ENCODE measurements around the gene FRMPD2. TPM values are rescaled to one million over a fixed set of nuclear protein-coding genes. Genes with fewer than 3 reads are reported as not detected.
"Not testable (repeated sequence)": the region's sequence is repeated elsewhere in the genome, so short reads cannot be mapped to it uniquely, and the experiment has no call there.

The FRMPD2 gene
- total RNA-seq, 1 experiment from 2014 or later: not detected

DNA sequence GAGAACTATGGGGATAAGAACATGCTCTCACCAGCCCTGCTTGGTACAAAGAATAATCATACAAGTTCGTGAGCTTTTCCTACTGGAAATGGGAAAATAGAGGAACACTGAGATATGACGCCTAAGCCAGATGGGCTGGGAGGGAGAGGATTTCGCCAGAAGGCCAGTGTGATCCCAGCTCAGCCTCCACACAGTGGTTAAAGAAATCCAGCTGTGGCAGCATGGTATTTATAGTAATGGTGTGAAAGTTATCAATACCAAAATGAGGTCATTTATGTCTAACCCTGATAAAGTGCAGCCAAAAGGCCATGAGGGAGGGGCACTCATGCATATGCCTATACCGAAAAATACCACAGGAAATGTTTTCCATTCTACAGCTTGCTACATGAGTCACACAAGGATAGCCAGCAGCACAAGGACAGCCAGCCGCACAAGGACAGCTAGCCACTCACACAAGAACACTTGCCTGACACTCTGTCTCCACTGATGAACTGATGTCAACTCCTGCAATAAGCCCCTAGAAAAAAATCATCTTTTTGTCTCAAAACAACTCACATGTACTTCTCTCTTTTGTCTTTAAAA, 49.4 kb downstream of the FRMPD2 start:
- BruUV-seq (replicated peaks): no TSS peak
- Mint-ChIP-seq H3K9me3 (ENCODE audit: unreplicated experiment) (no peaks in the 10 kb centered on the region), H3K4me1 (ENCODE audit: low read depth, unreplicated experiment) (no peaks in the 10 kb centered on the region), H3K36me3 (ENCODE audit: insufficient read depth, unreplicated experiment) (no peaks in the 10 kb centered on the region), H3K4me3 (ENCODE audit: unreplicated experiment) (no peak overlapping the region), H3K27ac (ENCODE audit: unreplicated experiment) (no peak overlapping the region), H3K27me3 (ENCODE audit: insufficient read depth, unreplicated experiment) (peaks cover 29% of the 10 kb centered on the region)
- TF ChIP-seq CTCF (IDR thresholded peaks at IDR 0.05; ENCODE audit: insufficient read depth in 1 of 2, low read depth in 1 of 2, low read length in 1 of 2, severe bottlenecking in 1 of 2, unreplicated experiment in 1 of 2): no peak
- Histone ChIP-seq H3K4me3 (ENCODE audit: low read depth, low read length) (no peak overlapping the region), H3K36me3 (ENCODE audit: control insufficient read depth, insufficient read depth, low read length) (no peaks in the 10 kb centered on the region), H3K9me3 (peaks cover 4% of the 10 kb centered on the region; the same call in 1 of the 2 replicates), H3K4me1 (no peaks in the 10 kb centered on the region), H3K27me3 (replicated peaks; ENCODE audit: control insufficient read depth, insufficient read depth, low read length) (no peaks in the 10 kb centered on the region; the same call in none of the 2 replicates)
- ChIA-PET POLR2A (no interaction called here), CTCF (no interaction called here)
- no peak for DNase-seq
- intact Hi-C loops (cut with micrococcal nuclease; ENCODE audit: unreplicated experiment): no loop called here

GRCh38 chr10:48224296-48224695, 50.2 kb downstream of the FRMPD2 start:
- H3K9me3 Mint-ChIP-seq (ENCODE audit: unreplicated experiment): no peaks in the 10 kb centered on the region
- no peak overlapping the region for H3K4me3 ChIP-seq (ENCODE audit: low read depth, low read length)
- no peaks in the 10 kb centered on the region for H3K4me1 ChIP-seq
- intact Hi-C loops (cut with micrococcal nuclease; ENCODE audit: unreplicated experiment): no loop called here
- H3K36me3 Mint-ChIP-seq (ENCODE audit: insufficient read depth, unreplicated experiment): no peaks in the 10 kb centered on the region
- no peak for DNase-seq
- ChIA-PET CTCF (interaction anchor here (0.6 kb wide), 1 partner anchor 432 kb away, joined by 4 read pairs; no protein-coding TSS in a partner anchor), POLR2A (no interaction called here)
- no peak overlapping the region for H3K4me3 Mint-ChIP-seq (ENCODE audit: unreplicated experiment)
- H3K4me1 Mint-ChIP-seq (ENCODE audit: low read depth, unreplicated experiment): no peaks in the 10 kb centered on the region
- no peak for TF ChIP-seq CTCF (IDR thresholded peaks at IDR 0.05; ENCODE audit: insufficient read depth in 1 of 2, low read depth in 1 of 2, low read length in 1 of 2, severe bottlenecking in 1 of 2, unreplicated experiment in 1 of 2)
- no peaks in the 10 kb centered on the region; the same call in none of the 2 replicates for H3K27me3 ChIP-seq (replicated peaks; ENCODE audit: control insufficient read depth, insufficient read depth, low read length)
- H3K27ac Mint-ChIP-seq (ENCODE audit: unreplicated experiment): no peak overlapping the region
- no peaks in the 10 kb centered on the region for H3K36me3 ChIP-seq (ENCODE audit: control insufficient read depth, insufficient read depth, low read length)
- peaks cover 4% of the 10 kb centered on the region; the same call in 1 of the 2 replicates for H3K9me3 ChIP-seq
- BruUV-seq (replicated peaks): no TSS peak
- H3K27me3 Mint-ChIP-seq (ENCODE audit: insufficient read depth, unreplicated experiment): peaks cover 29% of the 10 kb centered on the region

GRCh38 chr10:48221814-48222213, 52.7 kb downstream of the FRMPD2 start:
- BruUV-seq (replicated peaks): no TSS peak
- TF ChIP-seq CTCF (IDR thresholded peaks at IDR 0.05; ENCODE audit: insufficient read depth in 1 of 2, low read depth in 1 of 2, low read length in 1 of 2, severe bottlenecking in 1 of 2, unreplicated experiment in 1 of 2): no peak
- Mint-ChIP-seq H3K27me3 (ENCODE audit: insufficient read depth, unreplicated experiment) (peaks cover 27% of the 10 kb centered on the region), H3K4me3 (ENCODE audit: unreplicated experiment) (no peak overlapping the region), H3K9me3 (ENCODE audit: unreplicated experiment) (no peaks in the 10 kb centered on the region), H3K27ac (ENCODE audit: unreplicated experiment) (no peak overlapping the region), H3K4me1 (ENCODE audit: low read depth, unreplicated experiment) (no peaks in the 10 kb centered on the region), H3K36me3 (ENCODE audit: insufficient read depth, unreplicated experiment) (no peaks in the 10 kb centered on the region)
- no peaks in the 10 kb centered on the region for H3K9me3 ChIP-seq
- no peak for DNase-seq
- ChIA-PET CTCF (no interaction called here), POLR2A (no interaction called here)
- intact Hi-C loops (cut with micrococcal nuclease; ENCODE audit: unreplicated experiment): no loop called here
- no peak overlapping the region for H3K4me3 ChIP-seq (ENCODE audit: low read depth, low read length)
- H3K36me3 ChIP-seq (ENCODE audit: control insufficient read depth, insufficient read depth, low read length): no peaks in the 10 kb centered on the region
- no peaks in the 10 kb centered on the region; the same call in none of the 2 replicates for H3K27me3 ChIP-seq (replicated peaks; ENCODE audit: control insufficient read depth, insufficient read depth, low read length)
- H3K4me1 ChIP-seq: no peaks in the 10 kb centered on the region

DNA sequence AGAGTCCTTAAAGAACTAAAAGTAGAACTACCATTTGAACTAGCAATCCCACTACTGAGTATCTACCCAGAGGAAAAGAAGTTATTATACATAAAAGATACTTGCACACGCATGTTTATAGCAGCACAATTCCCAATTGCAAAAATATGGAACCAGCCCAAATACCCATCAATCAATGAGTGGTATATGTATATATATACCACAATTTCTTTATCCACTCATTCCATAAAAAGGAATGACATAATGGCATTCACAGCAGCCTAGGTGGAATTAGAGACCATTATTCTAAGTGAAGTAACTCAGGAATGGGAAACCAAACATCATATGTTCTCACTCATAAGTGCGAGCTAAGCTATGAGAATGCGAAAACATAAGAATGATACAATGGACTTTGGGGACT, 53.5 kb downstream of the FRMPD2 start:
- H3K4me3 ChIP-seq (ENCODE audit: low read depth, low read length); POLR2A ChIA-PET; H3K36me3 ChIP-seq (ENCODE audit: control insufficient read depth, insufficient read depth, low read length); intact Hi-C loops (cut with micrococcal nuclease; ENCODE audit: unreplicated experiment); H3K9me3 Mint-ChIP-seq (ENCODE audit: unreplicated experiment); H3K4me1 ChIP-seq; H3K27ac Mint-ChIP-seq (ENCODE audit: unreplicated experiment); H3K27me3 ChIP-seq (replicated peaks; ENCODE audit: control insufficient read depth, insufficient read depth, low read length); H3K9me3 ChIP-seq; H3K4me3 Mint-ChIP-seq (ENCODE audit: unreplicated experiment); BruUV-seq (replicated peaks); CTCF ChIA-PET; DNase-seq; H3K4me1 Mint-ChIP-seq (ENCODE audit: low read depth, unreplicated experiment); H3K36me3 Mint-ChIP-seq (ENCODE audit: insufficient read depth, unreplicated experiment): not testable (repeated sequence)
- H3K27me3 Mint-ChIP-seq (ENCODE audit: insufficient read depth, unreplicated experiment): peaks cover 24% of the 10 kb centered on the region

Measured in Caco-2 (cell line).